DMS114 treated with DMSO at 0.1 percent for 48 hours (cell line): ENCODE results near the gene APAF1.

Experiments used
- DNase-seq: peaks from one replicate; lab custom pipeline; 2025; ENCODE audit not compliant: unreplicated experiment; lab: John Stamatoyannopoulos, UW

Gene APAF1

GRCh38 chr12:98725476-98726247, 80.6 kb downstream of the APAF1 start:
- DNase-seq = peak; percentile 39

- no peak for DNase-seq
Observed at GRCh38 chr12:98727196-98727595, 82.1 kb downstream of the APAF1 start.

- DNase-seq = no peak
Observed at GRCh38 chr12:98730412-98730811, 85.3 kb downstream of the APAF1 start.

- DNase-seq = no peak
Observed at GRCh38 chr12:98733667-98734350, 88.7 kb downstream of the APAF1 start.

GRCh38 chr12:98735821-98736220, 90.7 kb downstream of the APAF1 start:
- no peak for DNase-seq

GRCh38 chr12:98736352-98737321, 91.5 kb downstream of the APAF1 start:
- DNase-seq = no peak

GRCh38 chr12:98737322-98737712, 92.2 kb downstream of the APAF1 start:
- no peak for DNase-seq

- DNase-seq = no peak
Observed at GRCh38 chr12:98738002-98738401, 92.9 kb downstream of the APAF1 start.

- DNase-seq = no peak
Observed at GRCh38 chr12:98738539-98738938, 93.4 kb downstream of the APAF1 start.

- DNase-seq = no peak
Observed at GRCh38 chr12:98740751-98741150, 95.7 kb downstream of the APAF1 start.

GRCh38 chr12:98741196-98741555, 96.1 kb downstream of the APAF1 start:
- DNase-seq = no peak

- DNase-seq = no peak
Observed at GRCh38 chr12:98741556-98742265, 96.6 kb downstream of the APAF1 start.

GRCh38 chr12:98743362-98743953, 98.4 kb downstream of the APAF1 start:
- DNase-seq = peak; percentile 20

- DNase-seq = no peak
Observed at GRCh38 chr12:98744680-98745079, 99.6 kb downstream of the APAF1 start.

GRCh38 chr12:98745578-98746391, 100.7 kb downstream of the APAF1 start:
- DNase-seq = peak; percentile 19

GRCh38 chr12:98748463-98748862, 103.4 kb downstream of the APAF1 start:
- no peak for DNase-seq

- DNase-seq = no peak
Observed at GRCh38 chr12:98750511-98750910, 105.4 kb downstream of the APAF1 start.

GRCh38 chr12:98751580-98752115, 106.6 kb downstream of the APAF1 start:
- no peak for DNase-seq

- DNase-seq = no peak
Observed at GRCh38 chr12:98752726-98753125, 107.6 kb downstream of the APAF1 start.
